ENCODE data around the gene IQGAP3. TPM values are rescaled to one million over a fixed set of nuclear protein-coding genes. Genes with fewer than 3 reads are reported as not detected.

The IQGAP3 gene
- total and polyA plus RNA-seq, 10 donors = 0.24 to 2.2 (median 0.68) TPM

DNA sequence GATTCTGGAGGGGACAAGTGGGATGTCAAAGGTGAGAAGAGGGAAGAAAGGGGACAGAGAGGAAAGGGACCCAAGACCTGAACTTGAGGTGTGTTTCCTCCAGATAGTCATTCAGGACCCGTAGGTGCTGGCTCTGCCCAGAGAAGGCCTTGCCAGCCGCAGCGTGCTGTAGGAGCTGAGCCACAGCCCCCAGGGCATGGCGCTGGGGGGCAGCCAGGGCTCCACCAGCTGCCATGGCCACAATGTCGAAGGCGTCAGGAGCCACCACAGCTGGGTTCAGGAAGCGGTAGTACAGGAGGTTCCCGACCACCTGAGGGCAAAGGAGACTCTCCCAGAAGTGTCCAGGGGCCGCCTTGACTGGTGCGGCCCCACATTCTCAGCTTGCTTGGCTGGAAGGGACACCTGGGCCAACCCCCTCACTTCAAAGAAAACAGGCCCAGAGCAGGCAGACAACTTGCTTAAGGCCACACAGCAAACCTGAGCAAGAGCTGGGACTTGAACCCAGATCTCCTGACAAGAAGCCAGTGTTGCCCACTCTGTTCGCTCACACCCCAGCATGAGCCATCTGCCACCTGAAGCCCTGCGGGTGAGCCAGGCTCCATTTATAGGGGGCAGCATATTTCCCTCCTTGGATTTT lies 37.8 kb downstream of the IQGAP3 start:
- TF ChIP-seq CTCF (IDR thresholded peaks at IDR 0.05 in 8 of 11, conservative IDR thresholded peaks at IDR 0.05 in 3 of 11) (no peak), POLR2AphosphoS5 (IDR thresholded peaks at IDR 0.05) (no peak), POLR2A (IDR thresholded peaks at IDR 0.05) (no peak)
- intact Hi-C loops (cut with DNase I; ENCODE audit: low total_unique reads) = no loop called here
- Histone ChIP-seq H3K27me3 (replicated peaks in 1 of 7) (no peaks in the 10 kb centered on the region), H3K27ac (no peak overlapping the region), H3K36me3 (peaks cover 0 to 86% (median 0%) of the 10 kb centered on the region in 6 donors), H3K4me3 (no peak overlapping the region), H3K4me1 (no peaks in the 10 kb centered on the region), H3K9me3 (no peaks in the 10 kb centered on the region)
- no peak for DNase-seq
- 91 to 96% (median 95%) methylated on average over 10 to 12 of the region's 12 CpGs for WGBS, 5 donors

- no peak overlapping the region for H3K4me3 ChIP-seq
- no peak for DNase-seq
- peaks cover 0 to 86% (median 0%) of the 10 kb centered on the region in 6 donors for H3K36me3 ChIP-seq
- H3K27me3 ChIP-seq (replicated peaks in 1 of 7) = no peaks in the 10 kb centered on the region
- H3K27ac ChIP-seq = no peak overlapping the region
- TF ChIP-seq CTCF (IDR thresholded peaks at IDR 0.05 in 8 of 11, conservative IDR thresholded peaks at IDR 0.05 in 3 of 11) = no peak
- no peak for TF ChIP-seq POLR2A (IDR thresholded peaks at IDR 0.05)
- TF ChIP-seq POLR2AphosphoS5 (IDR thresholded peaks at IDR 0.05) = no peak
- H3K9me3 ChIP-seq = no peaks in the 10 kb centered on the region
- intact Hi-C loops (cut with DNase I; ENCODE audit: low total_unique reads) = no loop called here
- no peaks in the 10 kb centered on the region for H3K4me1 ChIP-seq
- WGBS, 5 donors = 86 to 95% (median 91%) methylated on average over 8 to 11 of the region's 11 CpGs
Measured at GRCh38 chr1:156533568-156534220, 38.7 kb downstream of the IQGAP3 start.

DNA sequence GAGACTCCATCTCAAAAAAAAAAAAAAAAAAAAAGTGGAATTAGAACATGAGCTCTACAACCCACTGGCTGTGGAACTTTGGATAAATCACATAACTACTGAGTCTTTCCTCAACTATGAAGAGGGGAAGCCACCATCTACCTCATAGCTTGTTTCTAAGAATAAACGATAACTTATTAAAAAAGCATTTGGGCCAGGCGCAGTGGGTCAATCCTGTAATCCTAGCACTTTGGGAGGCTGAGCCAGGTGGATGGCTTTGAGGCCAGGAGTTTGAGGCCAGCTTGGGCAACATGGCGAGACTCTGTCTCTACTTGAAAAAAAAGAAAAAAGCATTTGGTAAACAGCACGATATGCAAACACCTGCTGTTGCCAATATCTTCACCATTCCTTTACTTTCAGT lies 40.0 kb downstream of the IQGAP3 start:
- no peak for DNase-seq
- intact Hi-C loops (cut with DNase I; ENCODE audit: low total_unique reads) = no loop called here
- 95 to 98% (median 96%) methylated on average over 4 of the region's 4 CpGs for WGBS, 5 donors
- no peak for TF ChIP-seq POLR2AphosphoS5 (IDR thresholded peaks at IDR 0.05)
- TF ChIP-seq POLR2A (IDR thresholded peaks at IDR 0.05) = no peak
- no peak for TF ChIP-seq CTCF (IDR thresholded peaks at IDR 0.05 in 8 of 11, conservative IDR thresholded peaks at IDR 0.05 in 3 of 11)
- Histone ChIP-seq H3K27ac (no peak overlapping the region), H3K4me3 (no peak overlapping the region), H3K27me3 (replicated peaks in 1 of 7) (no peaks in the 10 kb centered on the region), H3K9me3 (no peaks in the 10 kb centered on the region), H3K4me1 (peaks cover 0 to 10% (median 0%) of the 10 kb centered on the region in 6 donors), H3K36me3 (peaks cover 0 to 82% (median 0%) of the 10 kb centered on the region in 6 donors)

DNA sequence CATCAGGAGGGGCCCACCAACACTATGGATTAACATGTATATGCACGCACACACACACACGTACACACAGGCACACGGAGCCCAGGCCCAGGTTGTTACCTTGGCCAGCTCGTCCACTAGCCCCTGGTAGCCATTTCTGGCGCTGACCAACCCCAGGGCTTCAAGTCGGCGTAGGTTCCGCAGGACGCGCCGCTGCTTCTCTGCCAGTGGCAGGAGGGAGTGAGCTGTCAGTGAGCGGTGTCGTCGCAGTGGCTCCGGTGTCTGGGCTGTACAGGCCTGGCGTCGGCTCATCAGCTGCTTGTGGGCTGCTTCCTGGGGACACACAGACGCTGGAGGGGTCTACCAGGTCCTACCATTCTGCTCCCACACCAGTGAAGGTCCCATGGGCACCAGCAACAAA lies 42.4 kb downstream of the IQGAP3 start:
- H3K27me3 ChIP-seq (replicated peaks in 1 of 7) = no peaks in the 10 kb centered on the region
- peaks cover 0 to 64% (median 0%) of the 10 kb centered on the region in 6 donors for H3K36me3 ChIP-seq
- no peaks in the 10 kb centered on the region for H3K9me3 ChIP-seq
- H3K4me3 ChIP-seq = no peak overlapping the region
- peaks cover 0 to 28% (median 10%) of the 10 kb centered on the region in 6 donors for H3K4me1 ChIP-seq
- intact Hi-C loops (cut with DNase I; ENCODE audit: low total_unique reads) = no loop called here
- WGBS, 5 donors = 95 to 99% (median 97%) methylated on average over 14 to 18 of the region's 18 CpGs
- no peak overlapping the region for H3K27ac ChIP-seq
- TF ChIP-seq CTCF (IDR thresholded peaks at IDR 0.05 in 8 of 11, conservative IDR thresholded peaks at IDR 0.05 in 3 of 11) = no peak
- no peak for TF ChIP-seq POLR2A (IDR thresholded peaks at IDR 0.05)
- no peak for TF ChIP-seq POLR2AphosphoS5 (IDR thresholded peaks at IDR 0.05)
- DNase-seq = no peak
